Measurements from ENCODE around the gene ATP8A2. TPM values are rescaled to one million over a fixed set of nuclear protein-coding genes. Genes with fewer than 3 reads are reported as not detected.
"Not testable (repeated sequence)": the region's sequence is repeated elsewhere in the genome, so short reads cannot be mapped to it uniquely, and the experiment has no call there.

The ATP8A2 gene
- total RNA-seq, 2 experiments from 2014 or later, result not detected

GRCh38 chr13:26061256-26061655 lies 689.5 kb downstream of the ATP8A2 start:
- Histone ChIP-seq H3K36me3 (ENCODE audit: insufficient read depth, low read length) (no peaks in the 10 kb centered on the region), H3K9me3 (ENCODE audit: low read length) (no peaks in the 10 kb centered on the region), H4K20me1 (ENCODE audit: insufficient read depth, low read length) (no peaks in the 10 kb centered on the region), H3K9me2 (ENCODE audit: insufficient read depth, low read length) (no peaks in the 10 kb centered on the region), H2AFZ (ENCODE audit: low read length) (no peak overlapping the region), H3K4me2 (ENCODE audit: low read length) (no peak overlapping the region), H3K4me3 (ENCODE audit: low read depth, low read length, poor library complexity, severe bottlenecking) (no peak overlapping the region), H3K27ac (ENCODE audit: low read depth, low read length, poor library complexity, severe bottlenecking) (no peak overlapping the region), H3K4me1 (ENCODE audit: insufficient read depth, low read length, poor library complexity, severe bottlenecking) (no peaks in the 10 kb centered on the region), H3K79me2 (ENCODE audit: insufficient read depth, low read depth, low read length) (no peaks in the 10 kb centered on the region)
- ChIA-PET CTCF (ENCODE audit: unreplicated experiment) (no interaction called here), POLR2A (no interaction called here)
- DNase-seq (ENCODE audit: low spot score), result no peak
- no peak for TF ChIP-seq EZH2phosphoT487 (IDR thresholded peaks at IDR 0.05; ENCODE audit: borderline replicate concordance, low read depth, low read length)
- no peak for TF ChIP-seq CTCF (conservative IDR thresholded peaks at IDR 0.05; ENCODE audit: low read length)
- intact Hi-C loops (cut with micrococcal nuclease; ENCODE audit: unreplicated experiment), result loop anchor here (5.0 kb wide), 1 partner anchor 234 kb away; no protein-coding TSS in a partner anchor
- BruUV-seq (replicated peaks), result no TSS peak

- no peak for DNase-seq (ENCODE audit: low spot score)
- Histone ChIP-seq H3K27ac (ENCODE audit: low read depth, low read length, poor library complexity, severe bottlenecking) (no peak overlapping the region), H3K4me2 (ENCODE audit: low read length) (no peak overlapping the region), H3K4me1 (ENCODE audit: insufficient read depth, low read length, poor library complexity, severe bottlenecking) (no peaks in the 10 kb centered on the region), H3K4me3 (ENCODE audit: low read depth, low read length, poor library complexity, severe bottlenecking) (no peak overlapping the region), H3K36me3 (ENCODE audit: insufficient read depth, low read length) (no peaks in the 10 kb centered on the region), H3K79me2 (ENCODE audit: insufficient read depth, low read depth, low read length) (no peaks in the 10 kb centered on the region), H3K9me2 (ENCODE audit: insufficient read depth, low read length) (no peaks in the 10 kb centered on the region), H2AFZ (ENCODE audit: low read length) (no peak overlapping the region), H3K9me3 (ENCODE audit: low read length) (no peaks in the 10 kb centered on the region), H4K20me1 (ENCODE audit: insufficient read depth, low read length) (no peaks in the 10 kb centered on the region)
- TF ChIP-seq EZH2phosphoT487 (IDR thresholded peaks at IDR 0.05; ENCODE audit: borderline replicate concordance, low read depth, low read length), result no peak
- no peak for TF ChIP-seq CTCF (conservative IDR thresholded peaks at IDR 0.05; ENCODE audit: low read length)
- no TSS peak for BruUV-seq (replicated peaks)
- POLR2A ChIA-PET, result interaction anchor here (0.6 kb wide), 1 partner anchor 367 kb away, joined by 5 read pairs; no protein-coding TSS in a partner anchor
- CTCF ChIA-PET (ENCODE audit: unreplicated experiment), result interaction anchor here (0.6 kb wide), 1 partner anchor 128 kb away, joined by 3 read pairs; no protein-coding TSS in a partner anchor
- intact Hi-C loops (cut with micrococcal nuclease; ENCODE audit: unreplicated experiment), result loop anchor here (5.0 kb wide), 1 partner anchor 235 kb away; no protein-coding TSS in a partner anchor
These were observed 690.2 kb downstream of the ATP8A2 start for GRCh38 chr13:26061947-26062346.

GRCh38 chr13:26062853-26063444 lies 691.2 kb downstream of the ATP8A2 start:
- H4K20me1 ChIP-seq (ENCODE audit: insufficient read depth, low read length), result no peaks in the 10 kb centered on the region
- intact Hi-C loops (cut with micrococcal nuclease; ENCODE audit: unreplicated experiment), result loop anchor here (1.0 to 5.0 kb wide), 2 partner anchors 236 to 489 kb away; no protein-coding TSS in a partner anchor
- CTCF ChIA-PET (ENCODE audit: unreplicated experiment), result no interaction called here
- no peak overlapping the region for H2AFZ ChIP-seq (ENCODE audit: low read length)
- BruUV-seq (replicated peaks), result no TSS peak
- H3K36me3 ChIP-seq (ENCODE audit: insufficient read depth, low read length), result no peaks in the 10 kb centered on the region
- no peak overlapping the region for H3K4me2 ChIP-seq (ENCODE audit: low read length)
- H3K27ac ChIP-seq (ENCODE audit: low read depth, low read length, poor library complexity, severe bottlenecking), result no peak overlapping the region
- H3K9me3 ChIP-seq (ENCODE audit: low read length), result no peaks in the 10 kb centered on the region
- POLR2A ChIA-PET, result no interaction called here
- H3K9me2 ChIP-seq (ENCODE audit: insufficient read depth, low read length), result no peaks in the 10 kb centered on the region
- H3K79me2 ChIP-seq (ENCODE audit: insufficient read depth, low read depth, low read length), result no peaks in the 10 kb centered on the region
- H3K4me3 ChIP-seq (ENCODE audit: low read depth, low read length, poor library complexity, severe bottlenecking), result no peak overlapping the region
- DNase-seq (ENCODE audit: low spot score), result peak; percentile 50
- TF ChIP-seq CTCF (conservative IDR thresholded peaks at IDR 0.05; ENCODE audit: low read length) (peak; percentile 86), EZH2phosphoT487 (IDR thresholded peaks at IDR 0.05; ENCODE audit: borderline replicate concordance, low read depth, low read length) (no peak)
- no peaks in the 10 kb centered on the region for H3K4me1 ChIP-seq (ENCODE audit: insufficient read depth, low read length, poor library complexity, severe bottlenecking)

DNA sequence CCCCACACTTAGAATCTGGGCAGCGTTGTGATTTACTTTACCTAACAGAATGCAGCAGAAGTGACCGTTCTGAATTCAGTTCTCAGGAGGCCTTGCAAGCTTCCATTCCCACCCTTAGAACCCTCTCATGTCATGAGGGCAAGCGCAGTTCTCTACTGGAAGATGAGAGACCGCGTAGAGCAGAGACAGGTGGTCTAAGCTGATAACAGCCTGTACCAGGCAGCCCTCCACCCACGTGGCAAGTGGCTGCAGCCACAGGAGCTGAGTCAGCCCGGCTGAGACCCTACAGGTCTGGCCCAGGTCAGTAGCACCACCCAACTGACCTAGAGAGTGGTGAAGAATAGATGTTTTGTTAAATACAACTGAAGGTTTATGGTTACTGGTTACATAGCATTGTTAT lies 694.7 kb downstream of the ATP8A2 start:
- POLR2A ChIA-PET; intact Hi-C loops (cut with micrococcal nuclease; ENCODE audit: unreplicated experiment): not testable (repeated sequence)

More for the DNA sequence above, 694.7 kb downstream of the ATP8A2 start:
- H3K36me3 ChIP-seq (ENCODE audit: insufficient read depth, low read length); H2AFZ ChIP-seq (ENCODE audit: low read length); H3K4me3 ChIP-seq (ENCODE audit: low read depth, low read length, poor library complexity, severe bottlenecking); H3K4me2 ChIP-seq (ENCODE audit: low read length); H3K4me1 ChIP-seq (ENCODE audit: insufficient read depth, low read length, poor library complexity, severe bottlenecking); H3K9me2 ChIP-seq (ENCODE audit: insufficient read depth, low read length); CTCF ChIA-PET (ENCODE audit: unreplicated experiment); BruUV-seq (replicated peaks); H3K27ac ChIP-seq (ENCODE audit: low read depth, low read length, poor library complexity, severe bottlenecking); H3K79me2 ChIP-seq (ENCODE audit: insufficient read depth, low read depth, low read length); DNase-seq (ENCODE audit: low spot score); H4K20me1 ChIP-seq (ENCODE audit: insufficient read depth, low read length); H3K9me3 ChIP-seq (ENCODE audit: low read length): not testable (repeated sequence)

Data from OCI-LY7 (cell line).